ENCODE results near the gene PRELID2.

PRELID2 gene

DNA sequence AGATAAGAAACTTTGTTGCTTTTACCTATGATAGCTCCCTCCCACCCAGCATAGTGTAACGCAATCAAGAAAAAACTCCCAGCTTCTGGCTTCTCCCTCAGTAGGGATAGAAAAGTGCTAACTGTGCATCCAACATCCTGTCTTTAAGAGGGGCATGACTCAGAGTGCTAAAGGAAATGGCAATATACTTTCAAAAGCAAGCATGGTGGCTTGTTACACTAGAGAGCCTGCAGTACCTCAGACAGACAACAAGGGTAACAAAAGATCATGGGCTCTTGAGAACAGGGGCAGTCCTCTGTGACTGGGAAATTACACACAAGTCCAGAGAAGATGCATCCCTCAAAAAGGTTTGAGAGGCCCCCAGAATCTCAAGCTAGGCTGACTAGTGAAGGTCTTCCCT, 37.8 kb downstream of the PRELID2 start:
- CTCF ChIA-PET = no interaction called here
- no peak overlapping the region for H3K4me3 Mint-ChIP-seq
- no peaks in the 10 kb centered on the region for H3K4me1 Mint-ChIP-seq
- H3K36me3 Mint-ChIP-seq = no peaks in the 10 kb centered on the region
- H3K27me3 Mint-ChIP-seq = no peaks in the 10 kb centered on the region
- H3K9me3 Mint-ChIP-seq = no peaks in the 10 kb centered on the region
- no peak for DNase-seq
- H3K27ac Mint-ChIP-seq = no peak overlapping the region

DNA sequence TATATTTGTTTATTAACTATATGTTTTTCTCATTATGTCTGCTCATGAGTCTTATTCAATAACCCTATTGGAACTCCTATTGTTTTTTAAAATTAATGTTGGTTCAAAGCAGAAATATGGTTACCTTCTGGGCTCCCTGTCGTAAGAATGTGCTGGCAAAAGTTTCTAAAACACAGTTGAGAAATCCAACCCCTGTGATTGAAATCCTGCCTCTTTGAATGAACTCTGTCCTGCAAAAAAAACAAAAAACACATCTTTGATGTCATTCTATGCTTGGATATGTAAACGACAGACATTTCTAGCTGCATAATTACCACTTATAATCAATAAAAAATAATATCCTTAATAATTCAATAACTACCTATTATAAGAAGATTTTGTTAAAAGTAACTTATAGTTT, 38.8 kb downstream of the PRELID2 start:
- no peak for DNase-seq
- CTCF ChIA-PET = no interaction called here
- H3K4me3 Mint-ChIP-seq = no peak overlapping the region
- H3K27me3 Mint-ChIP-seq = no peaks in the 10 kb centered on the region
- no peaks in the 10 kb centered on the region for H3K4me1 Mint-ChIP-seq
- no peak overlapping the region for H3K27ac Mint-ChIP-seq
- H3K9me3 Mint-ChIP-seq = no peaks in the 10 kb centered on the region
- no peaks in the 10 kb centered on the region for H3K36me3 Mint-ChIP-seq

DNA sequence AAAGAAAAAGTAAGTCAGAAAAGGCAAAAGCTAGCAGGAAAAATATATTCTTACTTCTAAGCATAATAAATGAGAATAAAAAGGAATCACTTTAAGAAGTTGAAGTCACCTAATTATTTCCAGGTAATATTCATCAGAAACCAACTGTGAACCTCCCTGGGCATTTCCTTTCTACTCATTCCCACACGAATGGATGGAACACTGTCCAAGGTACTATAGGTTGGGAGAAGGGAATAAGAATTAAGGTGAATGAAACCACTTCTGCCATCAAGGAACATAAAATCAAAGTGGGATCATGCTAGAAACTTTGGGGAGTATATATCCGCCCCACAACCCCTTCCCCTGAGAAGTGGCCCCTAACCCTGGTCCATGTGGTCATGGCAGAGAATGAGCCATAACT, 41.6 kb downstream of the PRELID2 start:
- H3K27me3 Mint-ChIP-seq = no peaks in the 10 kb centered on the region
- no peaks in the 10 kb centered on the region for H3K36me3 Mint-ChIP-seq
- CTCF ChIA-PET = no interaction called here
- no peak for DNase-seq
- no peak overlapping the region for H3K4me3 Mint-ChIP-seq
- no peaks in the 10 kb centered on the region for H3K4me1 Mint-ChIP-seq
- H3K9me3 Mint-ChIP-seq = no peaks in the 10 kb centered on the region
- H3K27ac Mint-ChIP-seq = no peak overlapping the region

DNA sequence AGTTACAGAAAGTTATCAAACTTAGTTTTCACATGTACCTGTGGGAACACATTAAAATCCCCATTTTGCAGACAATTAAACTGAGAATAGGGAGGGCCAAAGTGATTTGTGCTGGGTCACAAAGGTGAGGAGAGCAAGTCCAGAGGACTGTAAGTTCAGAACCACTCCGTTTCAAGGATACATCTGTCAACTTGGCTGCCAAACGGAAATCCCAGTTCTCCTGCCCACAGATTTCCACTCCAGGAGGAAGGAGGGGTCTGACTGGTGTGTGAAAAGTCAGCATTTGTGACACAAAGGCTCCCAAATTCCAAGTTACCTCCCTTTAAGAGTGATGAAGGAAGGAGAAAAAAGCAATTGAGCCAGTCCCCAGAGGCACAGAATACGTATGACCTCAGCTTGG, 42.3 kb downstream of the PRELID2 start:
- DNase-seq = no peak
- no peaks in the 10 kb centered on the region for H3K9me3 Mint-ChIP-seq
- CTCF ChIA-PET = no interaction called here

DNA sequence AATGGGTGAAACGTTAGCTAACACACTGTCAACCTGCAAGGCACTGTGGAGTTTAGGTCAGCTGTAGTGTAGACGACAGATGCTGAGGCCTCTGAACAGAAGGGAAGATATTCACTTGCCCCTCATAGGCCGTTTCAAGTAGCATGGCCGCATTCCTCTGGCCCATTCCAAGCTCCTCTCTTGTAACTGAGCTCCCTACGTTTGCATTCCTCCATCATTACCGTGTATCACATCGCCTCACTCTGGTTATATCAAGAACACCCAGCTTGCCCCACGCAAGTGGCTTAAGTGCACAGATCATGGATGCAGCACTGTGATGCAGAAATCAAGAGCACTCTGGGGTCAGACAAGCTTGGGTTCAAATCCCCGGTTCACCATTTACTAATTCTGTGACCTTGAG, 43.3 kb downstream of the PRELID2 start:
- H3K27me3 Mint-ChIP-seq = no peaks in the 10 kb centered on the region
- H3K27ac Mint-ChIP-seq = no peak overlapping the region
- no peaks in the 10 kb centered on the region for H3K9me3 Mint-ChIP-seq
- DNase-seq = no peak
- CTCF ChIA-PET = no interaction called here
- H3K4me1 Mint-ChIP-seq = no peaks in the 10 kb centered on the region
- H3K36me3 Mint-ChIP-seq = no peaks in the 10 kb centered on the region
- no peak overlapping the region for H3K4me3 Mint-ChIP-seq

More for the DNA sequence above, 42.3 kb downstream of the PRELID2 start:
- Mint-ChIP-seq H3K4me3 (no peak overlapping the region), H3K27ac (no peak overlapping the region), H3K27me3 (no peaks in the 10 kb centered on the region), H3K36me3 (no peaks in the 10 kb centered on the region), H3K4me1 (no peaks in the 10 kb centered on the region)

DNA sequence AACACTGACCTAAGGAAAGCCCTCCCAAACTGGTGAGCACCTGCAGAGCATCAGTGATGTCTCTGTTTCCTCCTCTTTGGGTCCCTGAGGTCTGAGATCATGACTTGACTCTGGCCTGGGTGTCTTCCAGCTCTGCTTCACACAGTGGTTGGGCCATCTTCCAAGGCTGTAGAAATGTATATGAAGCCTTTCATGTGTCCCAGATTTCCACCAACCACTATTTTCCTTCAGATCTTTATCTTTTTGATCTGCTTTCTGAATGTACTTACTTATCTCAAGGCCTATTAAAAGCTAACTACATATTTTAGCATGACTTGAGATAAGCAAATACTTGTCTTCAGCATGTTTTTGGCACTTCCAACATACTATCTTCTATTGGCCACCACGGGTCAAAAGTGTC, 47.1 kb downstream of the PRELID2 start:
- H3K4me1 Mint-ChIP-seq = no peaks in the 10 kb centered on the region
- H3K36me3 Mint-ChIP-seq = no peaks in the 10 kb centered on the region
- H3K27me3 Mint-ChIP-seq = no peaks in the 10 kb centered on the region
- H3K9me3 Mint-ChIP-seq = no peaks in the 10 kb centered on the region
- no peak for DNase-seq
- no peak overlapping the region for H3K4me3 Mint-ChIP-seq
- CTCF ChIA-PET = no interaction called here
- H3K27ac Mint-ChIP-seq = no peak overlapping the region

DNA sequence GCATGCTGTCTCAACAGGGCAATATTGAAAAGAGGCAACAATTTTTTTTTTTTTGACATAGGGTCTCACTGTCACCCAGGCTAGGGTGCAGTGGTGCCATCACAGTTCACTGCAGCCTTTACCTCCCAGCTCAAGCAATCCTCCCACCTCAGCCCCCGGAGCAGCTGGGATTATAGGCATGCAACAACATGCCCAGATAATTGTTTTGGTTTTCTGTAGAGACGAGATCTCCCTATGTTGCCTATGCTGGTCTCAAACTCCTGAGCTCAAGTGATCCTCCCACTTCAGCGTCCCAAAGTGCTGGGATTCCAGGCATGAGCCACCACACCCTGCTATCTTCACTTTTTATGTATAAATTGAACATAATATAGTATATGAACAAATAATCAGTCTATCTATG, 47.6 kb downstream of the PRELID2 start:
- no peaks in the 10 kb centered on the region for H3K27me3 Mint-ChIP-seq
- H3K4me3 Mint-ChIP-seq = no peak overlapping the region
- no peak for DNase-seq
- H3K4me1 Mint-ChIP-seq = no peaks in the 10 kb centered on the region
- CTCF ChIA-PET = interaction anchor here (1.2 kb wide), 1 partner anchor 38 kb away, joined by 3 read pairs; no protein-coding TSS in a partner anchor
- no peaks in the 10 kb centered on the region for H3K9me3 Mint-ChIP-seq
- H3K36me3 Mint-ChIP-seq = no peaks in the 10 kb centered on the region
- no peak overlapping the region for H3K27ac Mint-ChIP-seq

DNA sequence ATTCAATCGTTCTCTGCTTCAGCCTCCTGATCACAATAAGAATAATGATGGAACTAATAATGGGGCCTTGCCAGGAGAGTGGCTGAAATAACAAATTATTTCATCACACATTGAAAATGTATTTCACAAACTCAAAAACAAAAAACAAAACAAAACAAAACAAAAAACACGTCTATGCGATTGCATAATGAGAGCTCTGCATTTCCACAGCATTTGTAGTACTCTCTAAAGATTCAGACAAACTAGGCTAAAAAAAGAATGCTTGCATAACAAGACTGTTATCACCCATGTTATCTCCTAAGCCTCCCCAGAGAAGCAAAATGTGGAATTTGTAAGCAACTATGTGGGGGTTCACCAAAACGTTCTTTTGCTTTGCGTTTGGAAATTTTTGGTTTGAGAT, 48.1 kb downstream of the PRELID2 start:
- H3K36me3 Mint-ChIP-seq = no peaks in the 10 kb centered on the region
- H3K27me3 Mint-ChIP-seq = no peaks in the 10 kb centered on the region
- DNase-seq = no peak
- H3K4me1 Mint-ChIP-seq = no peaks in the 10 kb centered on the region
- H3K27ac Mint-ChIP-seq = no peak overlapping the region
- H3K4me3 Mint-ChIP-seq = no peak overlapping the region
- CTCF ChIA-PET = interaction anchor here (1.2 kb wide), 1 partner anchor 39 kb away, joined by 3 read pairs; no protein-coding TSS in a partner anchor
- H3K9me3 Mint-ChIP-seq = no peaks in the 10 kb centered on the region

DNA sequence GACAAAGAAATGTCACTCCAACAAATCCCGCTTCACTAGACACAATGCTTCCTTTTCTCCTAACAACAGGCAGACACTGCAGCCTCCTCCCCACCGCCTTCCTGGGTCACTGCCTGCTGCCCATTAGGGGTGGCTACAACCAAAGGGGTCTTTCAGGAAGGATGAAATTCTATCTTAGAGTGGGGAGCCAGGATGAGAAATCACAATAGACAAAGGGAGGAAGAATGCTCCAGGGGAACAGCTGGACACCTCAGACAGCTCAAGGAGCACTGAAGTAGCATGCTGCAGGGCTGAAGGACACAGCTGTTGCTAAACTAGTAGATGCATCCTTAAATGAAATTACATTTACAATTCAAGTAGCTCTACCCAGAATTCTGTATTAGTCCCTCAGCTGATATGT, 54.2 kb downstream of the PRELID2 start:
- no peak for DNase-seq
- Mint-ChIP-seq H3K4me3 (no peak overlapping the region), H3K36me3 (no peaks in the 10 kb centered on the region), H3K27me3 (no peaks in the 10 kb centered on the region), H3K27ac (no peak overlapping the region), H3K4me1 (no peaks in the 10 kb centered on the region), H3K9me3 (no peaks in the 10 kb centered on the region)
- CTCF ChIA-PET = no interaction called here

DNA sequence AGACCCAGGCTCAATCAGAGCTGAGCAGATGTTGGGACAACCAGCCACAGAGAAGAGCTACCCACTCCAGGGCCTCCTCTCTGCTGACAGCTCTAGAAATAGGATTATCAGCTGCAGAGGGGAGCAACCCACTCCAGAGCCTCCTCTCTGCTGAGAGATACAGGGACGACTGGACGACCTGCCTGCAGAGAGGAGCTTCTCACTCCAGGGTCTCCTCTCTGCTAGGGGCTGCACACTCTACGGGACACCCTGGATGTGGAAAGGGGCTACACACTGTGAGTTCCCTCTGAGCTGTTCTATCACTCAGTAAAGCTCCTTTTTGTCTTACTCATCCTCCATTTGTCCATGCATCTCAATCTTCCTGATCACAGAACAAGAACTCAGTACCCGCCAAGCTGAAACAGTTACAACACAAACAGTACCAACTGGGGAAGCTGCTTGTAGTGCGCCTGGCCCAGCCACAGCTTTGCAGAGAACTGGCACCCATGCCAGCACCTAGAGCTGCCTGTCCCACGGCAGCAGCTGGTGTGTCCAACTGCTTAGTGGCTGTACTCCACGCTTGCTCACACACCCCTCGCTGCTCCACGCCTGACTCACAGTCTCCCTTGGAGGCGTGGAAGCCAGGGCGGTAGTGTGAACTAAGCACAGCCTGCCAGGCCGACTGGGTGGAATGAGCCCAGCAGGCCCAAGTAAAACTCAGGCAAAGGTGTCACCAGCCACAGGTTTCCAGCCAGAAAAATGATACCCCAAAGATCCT, 56.8 kb downstream of the PRELID2 start:
- Mint-ChIP-seq H3K27me3 (no peaks in the 10 kb centered on the region), H3K9me3 (no peaks in the 10 kb centered on the region), H3K27ac (no peak overlapping the region), H3K36me3 (no peaks in the 10 kb centered on the region), H3K4me3 (no peak overlapping the region), H3K4me1 (no peaks in the 10 kb centered on the region)
- CTCF ChIA-PET = no interaction called here
- no peak for DNase-seq

DNA sequence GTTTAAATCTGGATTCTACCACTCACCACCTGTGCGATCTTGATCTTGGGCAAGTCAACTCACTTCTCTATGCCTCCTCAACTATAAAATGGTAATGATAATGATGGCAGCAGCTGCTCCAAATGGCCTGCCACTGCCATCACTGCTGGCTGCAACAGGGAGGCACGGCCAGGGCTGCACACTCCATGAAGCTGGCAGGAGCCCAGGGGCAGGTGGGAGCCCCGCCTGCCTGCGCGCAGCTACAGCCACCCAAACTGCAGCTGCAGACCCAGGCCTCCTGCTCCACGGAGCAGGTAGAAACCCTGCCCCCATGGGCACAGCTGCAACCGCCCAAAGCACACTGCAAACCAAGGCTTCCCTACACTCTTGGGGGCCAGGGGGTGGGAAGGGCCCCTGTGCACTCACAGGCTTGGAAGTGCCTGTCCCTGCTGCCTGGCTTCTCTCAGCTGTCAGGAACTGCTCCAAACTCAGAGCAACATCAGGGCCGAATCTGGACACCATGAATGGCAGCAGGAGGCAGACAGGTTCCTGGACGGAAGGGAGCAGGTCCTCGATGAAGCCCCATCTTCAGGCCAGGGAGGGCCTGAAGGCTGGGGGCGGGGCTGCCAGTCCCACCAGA, 57.6 kb downstream of the PRELID2 start:
- H3K4me3 Mint-ChIP-seq = no peak overlapping the region
- no peak for DNase-seq
- no peaks in the 10 kb centered on the region for H3K36me3 Mint-ChIP-seq
- H3K27me3 Mint-ChIP-seq = no peaks in the 10 kb centered on the region
- no peak overlapping the region for H3K27ac Mint-ChIP-seq
- H3K4me1 Mint-ChIP-seq = no peaks in the 10 kb centered on the region
- CTCF ChIA-PET = no interaction called here
- no peaks in the 10 kb centered on the region for H3K9me3 Mint-ChIP-seq

DNA sequence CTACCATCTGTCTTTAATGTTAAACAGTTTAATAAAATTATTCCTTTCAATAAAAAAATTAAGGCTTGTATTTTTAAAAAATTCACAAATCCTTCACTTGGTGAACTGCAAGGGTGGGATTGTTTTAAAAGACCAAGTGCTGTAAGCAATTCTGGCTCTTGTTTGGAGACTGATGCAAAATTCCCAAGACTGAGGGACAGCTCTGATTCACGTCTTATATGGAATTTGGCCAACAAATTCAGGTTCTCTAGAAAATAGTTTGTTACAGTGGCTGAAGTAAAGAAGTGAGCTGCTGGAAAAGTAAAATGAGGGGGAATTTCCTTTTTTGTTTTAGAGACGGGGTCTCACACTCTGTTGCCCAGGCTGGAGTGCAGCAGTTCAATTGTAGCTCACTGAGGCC, 58.3 kb downstream of the PRELID2 start:
- Mint-ChIP-seq H3K27ac (no peak overlapping the region), H3K9me3 (no peaks in the 10 kb centered on the region), H3K36me3 (no peaks in the 10 kb centered on the region), H3K27me3 (no peaks in the 10 kb centered on the region), H3K4me3 (no peak overlapping the region), H3K4me1 (no peaks in the 10 kb centered on the region)
- CTCF ChIA-PET = no interaction called here
- DNase-seq = no peak

DNA sequence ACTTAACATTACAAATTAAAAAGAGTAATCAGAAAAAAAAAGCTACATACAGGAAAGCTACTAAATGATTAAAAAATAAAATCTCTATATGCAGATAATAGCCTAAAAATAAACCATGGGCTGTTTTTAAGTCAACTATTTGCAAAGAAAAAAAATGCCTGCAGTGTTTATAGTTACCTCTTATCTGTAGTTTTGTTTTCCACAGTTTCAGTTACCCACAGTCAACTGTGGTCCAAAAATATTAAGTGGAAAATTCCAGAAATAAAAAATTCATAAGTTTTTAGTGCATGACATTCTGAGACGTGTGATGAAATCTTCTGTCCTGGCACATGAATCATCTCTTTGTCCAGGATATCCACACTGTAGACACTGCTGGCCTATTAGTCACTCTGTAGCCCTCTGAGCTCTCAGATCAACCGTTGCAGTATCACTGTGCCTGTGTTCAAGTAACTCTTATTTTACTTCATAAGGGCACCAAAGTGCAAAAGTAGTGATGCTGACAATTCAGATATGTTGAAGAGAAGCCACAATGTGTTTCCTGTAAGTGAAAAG, 59.2 kb downstream of the PRELID2 start:
- CTCF ChIA-PET = no interaction called here
- Mint-ChIP-seq H3K27ac (no peak overlapping the region), H3K4me1 (no peaks in the 10 kb centered on the region), H3K9me3 (no peaks in the 10 kb centered on the region), H3K27me3 (no peaks in the 10 kb centered on the region), H3K36me3 (no peaks in the 10 kb centered on the region), H3K4me3 (no peak overlapping the region)
- DNase-seq = no peak

DNA sequence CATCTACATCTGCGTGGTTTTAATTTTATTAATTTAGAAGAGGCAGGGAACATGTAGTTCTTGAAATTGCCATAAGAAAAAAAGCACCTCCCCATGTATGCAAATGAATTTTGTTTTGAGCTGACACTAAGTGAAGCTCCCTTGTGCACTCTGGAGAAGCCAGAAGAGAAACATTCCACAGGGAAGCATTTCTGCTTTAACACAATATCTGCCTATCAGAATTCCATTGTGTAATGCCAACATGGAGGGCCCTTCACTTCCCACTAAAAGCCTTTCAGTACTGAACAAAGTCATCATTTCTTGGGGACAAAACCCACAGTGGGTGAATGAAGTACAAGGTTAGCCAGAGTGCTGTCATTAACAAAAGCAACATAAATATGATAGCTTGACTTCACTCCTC, 59.7 kb downstream of the PRELID2 start:
- no peak overlapping the region for H3K4me3 Mint-ChIP-seq
- no peaks in the 10 kb centered on the region for H3K36me3 Mint-ChIP-seq
- no peak overlapping the region for H3K27ac Mint-ChIP-seq
- no peak for DNase-seq
- no peaks in the 10 kb centered on the region for H3K27me3 Mint-ChIP-seq
- H3K9me3 Mint-ChIP-seq = no peaks in the 10 kb centered on the region
- CTCF ChIA-PET = no interaction called here
- no peaks in the 10 kb centered on the region for H3K4me1 Mint-ChIP-seq

DNA sequence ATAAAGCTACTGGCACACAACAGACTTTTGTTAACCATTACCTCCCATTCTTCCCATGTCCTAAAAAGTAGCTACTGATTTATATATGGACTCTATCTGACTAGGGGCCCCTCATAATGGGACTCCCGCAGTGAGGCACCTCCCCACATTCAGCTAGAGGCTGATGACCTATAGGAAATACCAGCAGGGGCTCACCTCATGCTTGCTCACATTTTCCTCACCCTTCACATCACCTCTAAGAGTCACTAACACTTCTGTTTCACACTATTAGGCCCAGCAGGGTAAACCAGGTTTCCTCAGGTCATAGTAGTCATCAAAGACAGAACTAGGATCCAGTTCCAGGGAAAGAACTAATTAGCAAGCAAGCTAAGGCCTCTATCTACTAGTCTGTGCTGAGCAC, 60.7 kb downstream of the PRELID2 start:
- no peaks in the 10 kb centered on the region for H3K27me3 Mint-ChIP-seq
- no peaks in the 10 kb centered on the region for H3K36me3 Mint-ChIP-seq
- no peak overlapping the region for H3K27ac Mint-ChIP-seq
- H3K4me1 Mint-ChIP-seq = no peaks in the 10 kb centered on the region
- DNase-seq = no peak
- H3K9me3 Mint-ChIP-seq = no peaks in the 10 kb centered on the region
- no peak overlapping the region for H3K4me3 Mint-ChIP-seq
- CTCF ChIA-PET = no interaction called here
